Right renal pelvis (tissue), 4 donors: ENCODE measurements around the gene NEAT1. TPM values are rescaled to one million over a fixed set of nuclear protein-coding genes. Genes with fewer than 3 reads are reported as not detected.

Experiments
- DNase-seq, 4 donors: peaks; one replicate each; pipeline ENCODE4 v3.0.0-alpha.2; 2013; ENCODE audit warnings: low read depth in 4 of 4, low spot score in 3 of 4, missing footprints in 1 of 4
- polyA plus RNA-seq, 4 donors: library from polyadenylated mRNA; unstranded; fragments of 120-200 nt; gene quantifications; one replicate each; pipeline ENCODE4 v1.2.1, GENCODE V29; 2013; ENCODE audit not compliant: insufficient read length in 4 of 4

NEAT1 gene
- polyA plus RNA-seq, 4 donors: 141 to 286 (median 189) TPM

DNA sequence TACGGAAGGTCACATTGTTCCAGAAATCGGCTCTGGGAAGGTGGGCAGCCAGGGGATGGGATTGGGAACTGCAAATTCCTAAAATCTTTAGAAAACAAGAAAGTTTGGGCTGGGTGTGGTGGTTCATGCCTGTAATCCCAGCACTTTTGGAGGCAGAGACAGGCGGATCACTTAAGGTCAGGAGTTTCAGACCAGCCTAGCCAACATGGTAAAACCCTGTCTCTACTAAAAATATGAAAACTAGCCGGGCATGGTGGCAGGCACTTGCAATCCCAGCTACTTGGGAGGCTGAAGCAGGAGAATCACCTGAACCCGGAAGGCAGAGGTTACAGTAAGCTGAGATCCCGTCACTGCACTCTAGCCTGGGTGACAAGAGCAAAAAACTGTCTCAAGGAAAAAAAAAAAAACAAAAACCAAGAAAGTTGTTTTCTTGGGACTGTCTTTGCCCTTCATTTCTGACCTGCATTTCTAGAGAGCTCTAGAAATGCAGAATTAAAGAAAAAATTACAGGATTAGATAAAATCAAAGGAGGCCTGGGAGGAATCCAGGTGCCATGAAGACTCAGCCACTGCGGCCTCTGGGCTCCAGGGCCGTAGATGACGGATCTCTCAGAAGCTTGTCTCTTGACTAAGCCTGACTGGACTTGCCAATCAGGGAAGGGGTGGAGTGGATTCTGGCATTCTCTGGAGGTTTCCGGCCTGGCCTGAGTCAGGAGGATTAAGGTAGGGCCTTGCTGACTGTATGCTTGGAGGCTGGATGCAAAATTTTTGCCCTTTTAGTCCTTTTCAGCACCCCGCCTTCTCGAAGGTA is 71.0 kb downstream of the NEAT1 start:
- DNase-seq: no peak

Other genes starting within 250 kb of the NEAT1 start
- 100 to 1,000 TPM in 2 of 4 donors, 10 to 100 TPM in 2; 84.3 to 109 (median 97.7) TPM for gene CAPN1, start 240.9 kb upstream of the NEAT1 start, polyA plus RNA-seq
- 10 to 100 TPM; 24.4 to 26.8 (median 26.0) TPM for gene POLA2, start 160.8 kb upstream of the NEAT1 start, polyA plus RNA-seq
- 10 to 100 TPM in 3 of 4 donors, 1 to 10 TPM in 1; 8.7 to 12.7 (median 10.7) TPM for gene CDC42EP2, start 107.9 kb upstream of the NEAT1 start, polyA plus RNA-seq
- gene DPF2, start 88.9 kb upstream of the NEAT1 start, polyA plus RNA-seq: 10 to 100 TPM; 82.7 to 93.3 (median 90.7) TPM
- gene TIGD3, start 68.0 kb upstream of the NEAT1 start, polyA plus RNA-seq: under 1 TPM; 0.63 to 0.80 (median 0.69) TPM
- 1 to 10 TPM; 5.4 to 7.2 (median 6.0) TPM for gene SLC25A45, start 40.2 kb upstream of the NEAT1 start, polyA plus RNA-seq
- 10 to 100 TPM; 17.4 to 25.0 (median 18.7) TPM for gene FRMD8, start 36.2 kb upstream of the NEAT1 start, polyA plus RNA-seq
- 100 to 1,000 TPM; 386 to 707 (median 624) TPM for gene MALAT1, start 76.2 kb downstream of the NEAT1 start, polyA plus RNA-seq
- gene SCYL1, start 102.3 kb downstream of the NEAT1 start, polyA plus RNA-seq: 10 to 100 TPM; 59.9 to 79.9 (median 65.2) TPM
- 100 to 1,000 TPM in 3 of 4 donors, 10 to 100 TPM in 1; 96.6 to 137 (median 122) TPM for gene LTBP3, start 135.6 kb downstream of the NEAT1 start, polyA plus RNA-seq
- gene ZNRD2, start 147.7 kb downstream of the NEAT1 start, polyA plus RNA-seq: 10 to 100 TPM; 53.3 to 69.1 (median 55.6) TPM
- 10 to 100 TPM; 20.6 to 31.9 (median 25.2) TPM for gene FAM89B, start 149.7 kb downstream of the NEAT1 start, polyA plus RNA-seq
- 10 to 100 TPM; 11.5 to 14.2 (median 12.8) TPM for gene EHBP1L1, start 153.3 kb downstream of the NEAT1 start, polyA plus RNA-seq
- gene KCNK7, start 173.0 kb downstream of the NEAT1 start, polyA plus RNA-seq: under 1 TPM in 3 of 4 donors, not detected in 1; 0.12 to 0.61 (median 0.26) TPM
- gene MAP3K11, start 191.4 kb downstream of the NEAT1 start, polyA plus RNA-seq: 10 to 100 TPM; 38.0 to 51.8 (median 41.0) TPM
- 10 to 100 TPM; 24.5 to 38.7 (median 26.3) TPM for gene PCNX3, start 193.0 kb downstream of the NEAT1 start, polyA plus RNA-seq
- 10 to 100 TPM; 26.9 to 40.3 (median 30.2) TPM for gene SIPA1, start 215.3 kb downstream of the NEAT1 start, polyA plus RNA-seq
- 10 to 100 TPM; 50.3 to 59.1 (median 54.5) TPM for gene RELA, start 240.1 kb downstream of the NEAT1 start, polyA plus RNA-seq